NCI-H2227 (cell line): Measurements from ENCODE around the gene NBDY.
"Not testable (repeated sequence)": the region's sequence is repeated elsewhere in the genome, so short reads cannot be mapped to it uniquely, and the experiment has no call there.

Experiments used
- DNase-seq: peaks from one replicate; lab custom pipeline; 2025; ENCODE audit not compliant: unreplicated experiment; lab: John Stamatoyannopoulos, UW

NBDY gene

GRCh38 chrX:56800307-56800706 is 71.3 kb downstream of the NBDY start:
- no peak for DNase-seq

GRCh38 chrX:56800801-56801200 is 71.8 kb downstream of the NBDY start:
- DNase-seq: no peak

DNA sequence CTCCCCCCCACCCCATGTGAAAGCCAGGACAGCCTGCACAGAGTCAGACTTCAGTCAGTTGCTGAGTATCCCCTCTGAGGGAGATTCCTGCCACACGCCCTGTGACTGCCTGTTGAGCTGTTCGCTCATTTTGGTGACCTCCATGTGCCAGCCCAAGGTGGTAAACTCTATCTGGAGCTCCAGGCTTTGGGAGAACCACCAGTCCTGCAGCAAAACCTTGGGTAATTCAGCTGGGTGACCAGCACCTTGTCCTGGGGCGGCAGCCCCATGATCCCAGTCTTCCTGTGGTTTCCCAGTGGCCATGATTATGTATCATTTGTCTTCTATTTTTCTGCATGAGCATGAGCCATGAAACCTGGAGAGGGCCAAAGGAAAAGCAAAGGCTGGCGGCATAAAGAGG is 73.4 kb downstream of the NBDY start:
- no peak for DNase-seq

GRCh38 chrX:56802921-56803849 is 74.1 kb downstream of the NBDY start:
- DNase-seq: peak; percentile 66

DNA sequence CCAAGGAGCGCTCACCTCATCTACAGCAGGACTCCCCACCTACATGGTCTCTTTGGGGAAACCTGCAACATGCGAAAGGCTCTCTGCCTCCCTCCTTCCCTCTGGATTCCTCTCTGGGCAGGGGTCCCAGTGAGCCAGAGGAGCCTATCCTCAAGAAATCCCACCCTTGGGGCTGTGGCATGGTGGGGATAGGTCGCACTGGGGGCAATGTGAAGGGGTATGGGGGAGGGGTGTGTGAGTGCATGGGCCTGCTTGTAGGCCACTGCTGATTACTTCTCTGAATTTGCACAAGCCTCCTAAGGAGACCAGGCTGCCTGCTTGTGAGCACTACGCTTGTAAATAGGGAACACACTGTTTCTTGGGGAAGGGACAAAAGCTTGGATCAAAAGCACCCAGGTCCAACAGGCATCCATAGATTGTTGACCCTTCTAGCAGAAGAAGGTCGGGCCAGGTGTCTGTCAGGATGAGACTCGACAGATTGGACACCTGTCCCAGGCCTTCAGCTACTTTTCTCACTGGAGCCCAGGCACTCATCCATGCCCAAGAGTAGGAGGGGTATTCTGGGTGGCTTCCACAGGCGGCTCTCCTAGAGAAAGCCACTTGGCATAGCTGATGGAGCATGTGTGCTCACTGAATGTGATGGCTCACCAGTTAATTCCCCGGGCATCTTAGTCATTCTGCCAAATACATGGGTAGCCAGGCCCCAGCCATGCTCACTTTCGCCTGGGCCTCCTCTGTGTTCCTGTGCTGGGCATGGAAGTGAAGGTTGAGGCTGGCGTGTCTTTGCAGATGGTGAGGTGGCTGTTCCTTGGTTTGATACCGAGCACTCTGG is 75.0 kb downstream of the NBDY start:
- no peak for DNase-seq

DNA sequence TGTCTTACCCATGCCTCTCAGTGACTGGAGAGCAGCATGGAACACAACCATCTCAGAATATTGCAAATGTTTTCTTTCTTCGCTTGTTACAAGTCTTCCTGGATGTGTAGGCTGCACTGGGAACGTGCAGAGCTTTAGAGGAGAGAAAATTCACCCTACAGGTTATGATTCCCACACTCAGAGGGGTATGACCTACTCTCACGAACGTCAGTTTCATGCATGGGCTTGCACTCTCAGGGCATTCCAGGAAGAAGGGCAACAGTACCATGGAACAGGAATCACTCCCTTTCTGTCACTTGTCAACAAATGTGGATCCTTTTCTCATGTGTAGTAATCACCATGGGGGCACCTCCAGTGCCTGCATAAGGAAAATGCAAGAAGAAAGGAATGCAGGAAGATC is 75.8 kb downstream of the NBDY start:
- DNase-seq: no peak

DNA sequence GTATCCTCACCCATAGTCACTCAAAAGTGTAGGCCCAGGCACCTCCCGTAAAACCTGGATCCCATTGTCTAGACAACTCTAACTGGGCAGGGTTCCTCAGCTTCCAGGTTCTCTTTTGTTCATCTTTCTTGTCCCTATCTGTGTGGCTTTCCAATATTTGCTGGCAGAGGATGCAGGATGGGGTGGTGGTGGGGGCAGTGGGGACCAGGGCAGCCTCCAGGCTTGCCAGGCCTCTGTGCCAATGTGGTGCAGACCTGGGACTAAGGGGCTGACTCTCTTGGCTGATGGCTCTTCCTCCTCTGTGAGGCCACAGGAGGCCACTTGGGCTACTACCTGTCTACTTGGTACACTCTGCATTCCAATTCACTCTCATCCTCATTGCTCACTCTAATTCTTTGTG is 76.4 kb downstream of the NBDY start:
- no peak for DNase-seq

DNA sequence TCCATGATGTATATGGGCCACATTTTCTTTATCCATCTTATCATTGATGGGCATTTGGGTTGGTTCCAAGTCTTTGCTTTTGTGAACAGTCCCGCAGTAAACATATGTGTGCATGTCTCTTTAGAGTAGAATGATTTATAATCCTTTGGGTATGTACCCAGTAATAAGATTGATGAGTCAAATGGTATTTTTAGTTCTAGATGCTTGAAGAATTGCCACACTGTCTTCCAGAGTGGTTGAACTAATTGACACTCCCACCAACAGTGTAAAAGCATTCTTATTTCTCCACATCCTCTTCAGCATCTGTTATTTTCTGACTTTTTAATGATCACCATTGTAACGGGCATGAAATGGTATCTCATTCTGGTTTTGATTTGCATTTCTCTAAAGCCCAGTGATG is 77.1 kb downstream of the NBDY start:
- not testable (repeated sequence) for DNase-seq

GRCh38 chrX:56811599-56811998 is 82.6 kb downstream of the NBDY start:
- no peak for DNase-seq

DNA sequence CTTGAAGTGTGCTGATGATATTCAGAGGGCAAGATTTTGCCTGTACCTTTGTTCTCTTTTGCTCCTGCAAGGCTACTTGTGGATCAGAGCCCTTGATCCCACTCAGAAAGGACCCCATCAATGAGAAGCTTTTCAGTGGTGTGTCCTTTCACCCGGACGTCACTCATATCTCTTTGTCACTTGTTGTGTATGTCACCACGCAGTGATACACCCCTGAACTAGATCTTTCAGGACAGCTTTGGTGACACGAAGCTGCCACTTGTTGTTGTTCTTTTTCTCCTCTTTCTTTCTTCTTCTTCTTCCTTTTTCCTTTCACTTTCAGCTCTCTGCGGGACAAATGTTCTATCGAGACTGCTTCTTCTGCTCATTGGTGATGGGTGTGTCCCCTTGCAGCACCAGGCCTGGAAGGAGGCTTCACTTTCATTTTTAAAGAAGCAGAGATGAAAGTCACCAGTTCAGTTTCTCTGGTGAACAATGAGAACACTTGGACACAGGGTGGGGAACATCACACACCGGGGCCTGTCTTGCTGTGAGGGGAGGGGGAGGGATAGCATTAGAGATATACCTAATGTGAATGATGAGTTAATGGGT is 83.6 kb downstream of the NBDY start:
- no peak for DNase-seq

DNA sequence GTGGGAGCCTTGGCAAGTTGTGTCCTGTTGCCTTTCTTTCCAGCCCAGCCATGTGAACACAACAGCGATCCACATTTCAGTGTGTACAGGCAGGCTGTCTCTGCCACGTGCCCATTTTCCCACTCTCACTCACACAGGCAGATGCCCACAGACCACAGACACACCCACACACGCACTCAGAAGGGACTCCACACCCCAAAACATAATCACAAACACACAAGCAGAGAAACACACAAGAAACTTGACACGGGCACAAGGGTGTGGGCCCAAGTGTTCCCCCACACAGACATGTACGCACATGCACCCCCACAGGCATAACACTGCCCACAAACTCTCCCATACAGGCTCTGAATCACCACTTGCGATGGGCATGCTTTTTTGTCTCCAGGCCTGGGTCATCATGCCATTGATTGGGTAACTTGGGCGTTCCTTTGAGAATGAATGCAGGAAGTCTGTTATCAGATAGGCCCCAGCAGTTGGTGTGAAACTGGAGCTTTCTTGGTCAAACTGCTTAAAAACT is 84.3 kb downstream of the NBDY start:
- no peak for DNase-seq

- no peak for DNase-seq
Observed at GRCh38 chrX:56817179-56817578, 88.1 kb downstream of the NBDY start.

GRCh38 chrX:56826020-56826419 is 97.0 kb downstream of the NBDY start:
- DNase-seq: no peak

DNA sequence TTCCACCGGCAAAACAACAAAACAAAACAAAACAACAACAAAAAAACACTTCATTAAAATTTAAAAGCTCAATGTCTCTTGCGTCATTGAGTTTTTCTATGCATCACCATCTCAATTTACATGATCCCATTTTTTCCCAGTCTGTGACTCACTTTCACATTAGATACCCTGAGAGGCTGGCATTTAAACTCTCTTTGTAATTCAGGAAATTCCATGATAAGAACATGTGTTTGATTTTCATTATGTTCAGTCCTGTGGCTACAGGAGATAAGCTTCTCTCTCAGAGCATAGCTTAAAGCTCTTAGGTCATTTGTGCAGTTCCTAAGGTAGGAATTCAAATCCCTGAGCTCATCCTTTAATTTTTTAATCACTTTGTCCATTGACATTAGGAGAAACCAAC is 104.6 kb downstream of the NBDY start:
- no peak for DNase-seq

DNA sequence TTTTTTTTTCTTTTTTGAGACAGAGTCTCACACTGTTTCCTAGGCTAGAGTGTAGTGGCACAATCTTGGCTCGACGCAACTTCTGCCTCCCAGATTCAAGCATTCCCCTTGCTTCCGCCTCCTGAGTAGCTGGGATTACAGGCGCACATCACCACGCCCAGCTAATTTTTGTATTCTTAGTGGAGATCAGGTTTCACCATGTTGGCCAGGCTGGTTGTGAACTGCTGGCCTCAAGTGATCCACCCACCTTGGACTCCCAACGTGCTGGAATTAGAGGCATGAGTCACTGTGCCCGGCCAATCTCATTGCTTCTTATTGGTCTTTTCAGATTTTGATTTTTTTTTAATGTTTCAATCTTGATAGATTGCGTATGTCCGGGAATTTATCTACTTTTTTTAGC is 124.4 kb downstream of the NBDY start:
- no peak for DNase-seq

- no peak for DNase-seq
Observed at GRCh38 chrX:56857042-56857441, 128.0 kb downstream of the NBDY start.

- no peak for DNase-seq
Observed at GRCh38 chrX:56860888-56861287, 131.8 kb downstream of the NBDY start.
